Thyroid gland (tissue), 4 donors: Measurements from ENCODE around the gene C2CD2.

Experiments
- CTCF ChIP-seq, 6 experiments: fragments of 200-600 bp in 3 of 6; fragments of 450-650 bp in 3 of 6; sonication (generic) in 3 of 6; IDR thresholded peaks; one replicate each; pipeline ENCODE4 v1.5.1; 2016 to 2019; ENCODE audit warnings: antibody characterized with exemption in 6 of 6, mild to moderate bottlenecking in 2 of 6, inconsistent platforms in 1 of 6, moderate library complexity in 1 of 6
- POLR2A ChIP-seq, 2 donors: fragments of 450-650 bp; IDR thresholded peaks; one replicate each; pipeline ENCODE4 v1.6.1; 2017; ENCODE audit warnings: antibody characterized with exemption in 2 of 2, mild to moderate bottlenecking in 2 of 2, moderate library complexity in 1 of 2

DNA sequence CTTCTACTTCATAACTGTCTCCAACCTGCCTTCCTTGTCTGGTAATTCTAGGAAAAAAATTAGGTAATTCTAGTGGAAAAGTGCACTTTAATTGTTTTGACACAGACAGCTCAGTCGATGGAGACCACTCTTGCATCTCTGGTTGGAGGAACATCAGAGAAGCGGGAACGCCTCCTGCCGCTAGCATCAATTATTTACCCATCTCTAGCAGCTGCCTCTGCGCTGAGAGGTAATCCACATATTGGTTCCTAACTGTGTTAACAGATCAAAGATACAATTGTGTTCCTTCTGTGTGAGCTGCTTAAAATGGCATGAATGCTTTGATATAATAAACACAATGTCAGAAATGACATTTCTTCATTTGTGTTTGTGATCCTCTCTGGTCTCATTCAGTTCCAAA, 33.3 kb downstream of the C2CD2 start:
- TF ChIP-seq CTCF (IDR thresholded peaks at IDR 0.05) (no peak), POLR2A (IDR thresholded peaks at IDR 0.05) (no peak)
